HG03442 (cell line): ENCODE results near the gene PHC2.

Source experiments
- ATAC-seq: cut with Tn5 transposase; IDR thresholded peaks from one replicate; pipeline ENCODE4 v1.9.1; 2021; ENCODE audit warnings: mild to moderate bottlenecking, moderate library complexity; ENCODE audit not compliant: unreplicated experiment

The PHC2 gene

GRCh38 chr1:33353531-33353930, 77.4 kb downstream of the PHC2 start:
- ATAC-seq: no peak

DNA sequence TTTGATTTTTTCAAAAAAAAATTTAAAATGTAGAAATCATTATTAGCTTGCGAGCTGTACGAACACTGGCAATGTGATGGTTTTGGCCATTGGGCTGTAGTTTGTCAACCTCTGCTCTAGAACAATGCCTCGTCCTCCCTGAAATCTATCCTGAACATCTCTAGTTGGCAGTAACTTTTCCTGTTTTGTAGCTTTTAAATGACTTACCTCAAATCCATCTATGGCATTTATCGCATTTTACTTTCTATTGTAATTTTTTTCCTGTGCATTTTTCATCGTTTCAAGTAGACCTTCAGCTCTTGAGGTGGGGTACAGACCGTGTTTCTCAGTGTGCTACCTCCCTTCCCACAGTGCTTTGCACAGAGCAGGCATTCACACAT, 79.6 kb downstream of the PHC2 start:
- ATAC-seq: no peak

GRCh38 chr1:33350611-33351280, 80.1 kb downstream of the PHC2 start:
- ATAC-seq: no peak

DNA sequence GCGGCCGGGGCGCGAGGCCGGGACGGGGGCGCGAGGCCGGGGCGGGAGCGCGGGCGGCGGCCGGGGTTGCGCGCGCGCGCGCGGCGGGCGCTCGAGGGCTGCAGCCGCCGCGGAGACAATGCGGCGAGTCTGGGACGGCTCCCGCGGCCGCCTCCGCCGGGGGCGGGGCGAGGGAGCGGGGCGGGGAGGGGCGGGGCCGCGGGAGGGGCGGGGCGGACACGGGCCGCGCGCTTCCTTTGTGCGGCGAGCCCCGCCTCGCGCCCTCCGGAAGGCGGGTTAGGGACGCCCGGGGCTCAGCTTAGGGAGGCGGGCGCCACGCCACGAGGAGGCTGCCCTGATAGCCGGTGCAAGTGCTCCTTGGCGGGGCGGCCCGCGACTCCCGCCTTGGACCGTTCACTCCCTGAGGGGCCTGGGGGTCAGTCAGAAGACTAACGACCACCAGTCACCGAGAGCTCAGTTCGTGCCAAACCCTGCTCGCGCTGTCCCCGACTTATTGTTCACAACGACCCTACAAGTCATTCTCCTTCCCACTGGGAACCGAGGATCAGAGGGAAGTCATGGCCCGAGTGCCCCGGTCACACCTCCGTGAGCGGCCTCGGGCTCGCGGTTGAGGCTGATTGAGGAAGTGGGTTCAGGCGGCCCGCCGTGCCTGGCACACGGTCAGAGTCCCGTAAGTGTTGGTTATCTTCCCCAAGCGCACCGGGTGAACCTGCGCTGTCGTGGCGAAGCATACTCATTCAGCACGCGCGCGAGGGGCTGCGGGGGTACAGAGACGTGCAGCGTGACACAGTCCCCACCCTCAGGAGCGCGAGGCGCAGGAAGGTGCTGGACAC, 80.9 kb downstream of the PHC2 start:
- peak; percentile 71 for ATAC-seq

- peak; percentile 24 for ATAC-seq
These were observed 81.7 kb downstream of the PHC2 start for GRCh38 chr1:33349081-33349759.

DNA sequence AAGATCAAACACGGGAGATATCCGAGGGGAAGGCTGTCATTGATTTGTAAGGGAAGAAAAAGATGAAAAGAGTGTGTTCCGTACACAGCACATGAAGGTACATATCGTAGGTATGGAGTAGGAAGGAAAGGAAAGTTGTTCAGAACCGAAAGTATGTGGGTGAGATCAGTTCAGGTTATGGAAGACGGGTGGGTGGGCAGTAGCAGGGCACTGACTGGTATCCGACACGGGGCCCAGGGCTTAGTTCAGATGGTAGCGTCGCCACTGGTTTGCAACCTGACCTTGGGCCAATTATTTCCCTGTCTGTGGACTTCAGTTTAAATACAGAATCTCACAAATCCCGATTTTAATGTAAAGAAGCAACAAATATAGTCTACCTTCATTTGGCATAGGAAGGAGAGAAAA, 82.2 kb downstream of the PHC2 start:
- no peak for ATAC-seq

- no peak for ATAC-seq
These were observed 82.7 kb downstream of the PHC2 start for GRCh38 chr1:33348194-33348593.

- no peak for ATAC-seq
These were observed 83.3 kb downstream of the PHC2 start for GRCh38 chr1:33347650-33347992.

DNA sequence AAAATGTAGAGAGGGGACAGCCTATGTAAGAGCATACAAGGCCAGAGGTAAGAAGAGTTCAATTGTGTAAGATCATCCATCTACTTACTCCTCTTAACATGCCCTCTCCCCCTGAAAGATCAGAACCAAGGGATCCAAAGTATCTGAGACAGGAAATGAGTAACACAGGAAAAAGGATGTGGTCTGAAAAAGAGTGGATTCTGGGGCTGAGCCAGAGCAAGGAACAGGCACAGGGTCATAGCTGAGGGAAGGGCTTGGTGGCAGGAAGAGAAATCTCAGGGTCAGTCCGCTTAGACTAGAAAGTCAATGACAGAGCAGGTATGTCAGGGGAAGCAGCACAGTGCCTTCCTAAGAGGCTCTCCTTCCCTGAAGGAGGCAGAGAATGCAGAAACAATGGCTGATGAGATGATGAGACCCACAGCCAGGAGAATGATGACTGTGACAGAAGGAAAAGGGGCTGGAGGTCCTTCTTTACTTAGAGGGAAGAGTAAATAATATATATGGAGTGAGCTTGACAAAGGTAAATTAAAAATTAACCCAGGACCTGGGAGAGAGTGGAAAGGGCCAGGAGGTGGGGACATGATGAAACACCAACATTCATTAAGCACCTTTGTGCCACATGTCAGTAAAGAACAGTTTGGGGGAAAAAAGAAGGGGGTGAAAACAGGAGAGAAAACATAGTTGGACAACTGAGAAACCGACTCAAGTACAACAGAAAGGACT, 83.8 kb downstream of the PHC2 start:
- no peak for ATAC-seq

GRCh38 chr1:33346533-33346926, 84.4 kb downstream of the PHC2 start:
- ATAC-seq: no peak

DNA sequence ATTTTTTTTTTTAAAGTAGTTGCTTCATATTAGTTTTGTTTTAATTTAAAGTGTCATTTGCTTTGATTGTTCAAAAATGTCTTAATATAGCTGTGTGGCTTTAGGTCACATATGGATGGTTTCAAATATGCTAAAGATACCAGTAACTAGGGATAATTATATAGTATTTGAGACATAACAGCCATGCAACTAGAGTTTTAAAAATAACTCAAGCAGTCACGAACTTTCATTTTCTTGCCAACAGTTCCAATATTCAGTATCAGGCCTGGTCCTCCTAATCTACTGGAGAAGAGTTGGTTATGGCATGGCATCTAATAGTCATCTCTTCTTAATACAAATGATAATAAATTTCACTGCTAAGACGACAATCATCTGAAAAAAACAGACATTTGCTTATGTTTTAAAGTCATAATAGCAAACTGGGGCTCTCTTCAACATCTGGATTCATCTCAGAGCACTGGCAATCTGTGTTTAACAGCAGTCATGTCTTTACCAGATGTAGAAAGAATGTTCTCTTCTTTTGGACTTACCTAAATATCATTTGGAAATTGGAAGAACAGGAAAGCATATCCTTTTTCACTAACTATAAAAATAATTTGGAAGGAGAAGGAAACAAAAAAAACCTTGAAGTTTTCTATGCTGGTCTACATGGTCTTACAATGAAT, 85.9 kb downstream of the PHC2 start:
- ATAC-seq: no peak

DNA sequence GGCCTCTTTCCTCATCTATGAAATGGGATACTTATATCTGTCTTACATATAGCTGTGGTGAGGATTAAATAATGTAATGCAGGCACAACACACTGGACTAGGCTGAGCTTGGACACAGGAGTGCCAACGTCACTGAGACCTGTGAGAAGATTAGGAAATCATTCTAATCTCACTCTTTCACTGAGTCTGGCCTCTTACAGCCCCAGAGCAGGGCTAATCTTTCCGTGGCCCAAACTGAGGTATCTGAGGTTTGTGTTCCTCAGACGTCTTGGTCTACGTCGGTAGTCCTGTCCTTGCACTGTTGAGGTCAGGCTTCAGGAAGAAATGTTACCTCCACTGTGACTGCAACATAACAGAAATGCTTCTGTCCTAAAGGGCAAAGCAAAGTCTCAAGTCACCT, 87.4 kb downstream of the PHC2 start:
- no peak for ATAC-seq

- no peak for ATAC-seq
These were observed 88.7 kb downstream of the PHC2 start for GRCh38 chr1:33342041-33342723.

DNA sequence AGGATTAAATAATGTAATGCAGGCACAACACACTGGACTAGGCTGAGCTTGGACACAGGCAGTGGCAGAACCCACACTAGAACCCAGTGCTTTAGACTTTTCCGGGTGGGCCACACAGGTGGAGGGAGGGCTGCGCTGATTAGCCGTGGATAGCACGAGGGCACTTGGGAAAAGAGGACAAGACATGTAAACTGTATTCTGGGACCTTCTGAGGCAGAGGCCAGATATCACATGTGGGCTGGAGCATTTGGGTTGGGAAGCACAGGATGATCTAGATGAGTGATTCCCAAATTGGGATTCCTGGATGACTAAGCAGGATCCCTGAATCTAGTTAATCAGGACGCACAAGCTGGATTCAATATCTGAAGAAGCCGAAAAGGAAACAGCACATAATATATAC, 89.7 kb downstream of the PHC2 start:
- ATAC-seq: no peak

- no peak for ATAC-seq
These were observed 91.5 kb downstream of the PHC2 start for GRCh38 chr1:33339413-33339812.

GRCh38 chr1:33338440-33339211, 92.3 kb downstream of the PHC2 start:
- no peak for ATAC-seq

DNA sequence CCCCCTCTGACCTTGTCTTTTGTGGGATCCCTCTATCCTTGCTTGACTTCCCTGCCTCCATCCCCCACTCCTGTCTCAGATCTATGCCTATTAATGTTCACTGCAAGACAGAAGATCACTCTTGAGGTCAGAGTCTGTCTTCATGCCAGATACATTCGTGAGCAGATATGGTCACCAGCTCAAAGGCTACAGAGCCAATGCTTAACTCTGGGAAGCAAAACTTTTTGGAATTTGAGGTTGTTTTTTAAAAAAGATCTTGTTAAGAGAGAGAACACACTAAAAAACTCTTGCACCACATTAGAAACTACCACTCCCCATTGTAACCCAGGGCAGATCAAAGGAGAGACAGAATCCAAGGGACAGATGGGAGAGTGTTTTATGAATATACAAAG, 92.9 kb downstream of the PHC2 start:
- ATAC-seq: no peak

- no peak for ATAC-seq
These were observed 93.5 kb downstream of the PHC2 start for GRCh38 chr1:33337441-33337840.

DNA sequence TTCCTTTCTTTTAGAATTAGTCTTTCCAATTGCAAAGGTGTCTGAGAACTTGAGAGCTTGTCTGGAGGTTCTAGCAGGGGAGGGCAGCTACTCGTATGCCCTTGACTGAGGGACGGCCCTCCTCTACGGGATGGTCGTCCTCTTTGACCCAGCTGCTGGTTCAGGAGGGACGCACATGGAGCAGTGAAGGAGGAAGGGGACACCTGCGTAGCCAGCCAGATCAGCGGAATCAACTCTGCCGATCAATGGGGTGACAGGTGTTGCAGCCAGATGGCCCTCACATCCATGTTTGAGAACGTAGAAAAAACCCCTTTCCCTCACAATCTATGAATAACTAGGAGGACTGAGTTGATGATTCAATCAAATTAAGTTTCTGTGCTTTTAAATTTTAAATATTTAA, 94.3 kb downstream of the PHC2 start:
- ATAC-seq: no peak

- ATAC-seq: no peak
These were observed 95.9 kb downstream of the PHC2 start for GRCh38 chr1:33335020-33335419.
